H1 (cell line): ENCODE results near the gene DENND1A. TPM values are rescaled to one million over a fixed set of nuclear protein-coding genes. Genes with fewer than 3 reads are reported as not detected.

Experiments used
- CTCF ChIA-PET: fragments of 300-600 bp; sonication (Branson Sonifier 250); formaldehyde crosslinking; loops from one replicate; lab custom pipeline; 2021; ENCODE audit not compliant: partially characterized antibody; lab: Charles Lee
- POLR2A ChIA-PET: fragments of 300-600 bp; sonication (Branson Sonifier 250); formaldehyde crosslinking; loops from one replicate; lab custom pipeline; 2021; ENCODE audit warnings: inconsistent platforms; ENCODE audit not compliant: partially characterized antibody; lab: Charles Lee
- DNase-seq, 2 experiments: peaks; one replicate each; pipeline versions ENCODE4 v3.0.0 to v3.0.0-alpha.2; 2010 to 2022; ENCODE audit warnings: low spot score in 2 of 2, low read depth in 1 of 2, mixed read lengths in 1 of 2
- FAIRE-seq: peaks from 2 replicates; lab custom pipeline; 2011; peaks lifted over from hg19 to GRCh38; lab: Jason Lieb, UNC
- H2AFZ ChIP-seq: 2 replicates; pipeline ENCODE4 v1.8.1; 2012; ENCODE audit warnings: low read length, inconsistent platforms
- H2AK5ac ChIP-seq: 2 replicates; pipeline ENCODE4 v1.6.1; 2013; ENCODE audit warnings: low read depth, low read length
- H2BK120ac ChIP-seq: replicated peaks from 2 replicates; pipeline ENCODE3; 2013; ENCODE audit warnings: low read depth, low read length, inconsistent platforms
- H2BK12ac ChIP-seq: 2 replicates; pipeline ENCODE4 v1.6.1; 2013; ENCODE audit warnings: low read depth, low read length
- H2BK15ac ChIP-seq: 2 replicates; pipeline ENCODE4 v1.6.1; 2013; ENCODE audit warnings: low read length
- H2BK20ac ChIP-seq: 2 replicates; pipeline ENCODE4 v1.6.1; 2013; ENCODE audit warnings: low read length
- H2BK5ac ChIP-seq: 2 replicates; pipeline ENCODE4 v1.6.1; 2013; ENCODE audit warnings: low read depth, low read length
- H3K14ac ChIP-seq: 2 replicates; pipeline ENCODE4 v1.6.1; 2013; ENCODE audit warnings: inconsistent platforms; ENCODE audit not compliant: insufficient read length
- H3K18ac ChIP-seq: 2 replicates; pipeline ENCODE4 v1.6.1; 2013; ENCODE audit warnings: low read length; ENCODE audit errors: extremely low read depth
- H3K23ac ChIP-seq: 2 replicates; pipeline ENCODE4 v1.6.1; 2013; ENCODE audit warnings: inconsistent platforms; ENCODE audit not compliant: insufficient read length
- H3K23me2 ChIP-seq: 2 replicates; pipeline ENCODE4 v1.6.1; 2013; ENCODE audit warnings: low read depth, low read length
- H3K27ac ChIP-seq: 2 replicates; pipeline ENCODE4 v1.6.1; 2011; ENCODE audit warnings: low read depth, low read length, inconsistent platforms
- H3K27me3 ChIP-seq, 4 experiments: replicated peaks in 1 of 4; 1 replicate in 1 of 4; 2 replicates in 3 of 4; pipeline versions ENCODE4 v1.6.1 to v1.8.1; 2011 to 2013; ENCODE audit warnings: low read length in 3 of 4, mild to moderate bottlenecking in 3 of 4, inconsistent platforms in 2 of 4, mixed read lengths in 2 of 4, moderate library complexity in 1 of 4; ENCODE audit not compliant: control insufficient read depth in 3 of 4, insufficient read depth in 3 of 4; ENCODE audit errors: extremely low read depth in 1 of 4
- H3K36me3 ChIP-seq, 4 experiments: 2 replicates each; pipeline versions ENCODE4 v1.6.1 to v1.8.1; 2011 to 2013; ENCODE audit warnings: mild to moderate bottlenecking in 4 of 4, low read length in 3 of 4, moderate library complexity in 2 of 4, control low read depth in 1 of 4, inconsistent platforms in 1 of 4; ENCODE audit not compliant: insufficient read depth in 4 of 4, control insufficient read depth in 2 of 4
- H3K4ac ChIP-seq: replicated peaks from 2 replicates; pipeline ENCODE3; 2013; ENCODE audit warnings: low read length, low read depth, mixed read lengths, inconsistent platforms; ENCODE audit not compliant: insufficient read length
- H3K4me1 ChIP-seq, 4 experiments: replicated peaks in 1 of 4; 1 replicate in 1 of 4; 2 replicates in 3 of 4; pipeline versions ENCODE4 v1.6.1 to v1.8.1; 2011 to 2013; ENCODE audit warnings: low read length in 3 of 4, inconsistent platforms in 2 of 4, mixed read lengths in 1 of 4; ENCODE audit not compliant: insufficient read depth in 4 of 4, control insufficient read depth in 3 of 4
- H3K4me2 ChIP-seq, 2 experiments: 2 replicates each; pipeline versions ENCODE4 v1.6.1 to v1.8.1; 2011 to 2013; ENCODE audit warnings: low read depth in 2 of 2, low read length in 2 of 2, control low read depth in 1 of 2, inconsistent platforms in 1 of 2, mild to moderate bottlenecking in 1 of 2; ENCODE audit not compliant: insufficient read depth in 1 of 2
- H3K4me3 ChIP-seq, 4 experiments: fragments of 200-600, 300-600 bp in 1 of 4; sonication (generic), shearing (Covaris generic), sonication (Bioruptor Twin) in 1 of 4; 2 replicates each; pipeline versions ENCODE4 v1.5.1 to v1.8.1; 2011 to 2016; ENCODE audit warnings: low read length in 4 of 4, low read depth in 3 of 4, control low read depth in 2 of 4, inconsistent platforms in 2 of 4, mild to moderate bottlenecking in 2 of 4, mixed read lengths in 1 of 4, moderate library complexity in 1 of 4; ENCODE audit not compliant: insufficient read depth in 2 of 4; ENCODE audit errors: extremely low read depth in 1 of 4
- H3K56ac ChIP-seq: replicated peaks from 2 replicates; pipeline ENCODE3; 2013; ENCODE audit warnings: low read depth, mild to moderate bottlenecking, mixed read lengths, low read length, inconsistent platforms; ENCODE audit not compliant: insufficient read length
- H3K79me1 ChIP-seq: 2 replicates; pipeline ENCODE4 v1.6.1; 2013; ENCODE audit warnings: low read depth, low read length, control low read depth
- H3K79me2 ChIP-seq, 2 experiments: 2 replicates each; pipeline versions ENCODE4 v1.6.1 to v1.8.1; 2012 to 2013; ENCODE audit warnings: low read length in 2 of 2, mild to moderate bottlenecking in 2 of 2, inconsistent platforms in 1 of 2; ENCODE audit not compliant: insufficient read depth in 2 of 2, control insufficient read depth in 1 of 2
- H3K9ac ChIP-seq, 4 experiments: replicated peaks in 1 of 4; 1 replicate in 1 of 4; 2 replicates in 3 of 4; pipeline versions ENCODE4 v1.6.1 to v1.8.1; 2011 to 2013; ENCODE audit warnings: low read depth in 3 of 4, low read length in 3 of 4, control low read depth in 2 of 4, mild to moderate bottlenecking in 2 of 4, moderate library complexity in 2 of 4, inconsistent platforms in 1 of 4; ENCODE audit errors: extremely low read depth in 1 of 4
- H3K9me3 ChIP-seq, 2 experiments: 2 replicates each; pipeline versions ENCODE4 v1.6.1 to v1.8.1; 2012 to 2013; ENCODE audit warnings: mild to moderate bottlenecking in 2 of 2, moderate library complexity in 2 of 2, control low read depth in 1 of 2, inconsistent platforms in 1 of 2, low read depth in 1 of 2, low read length in 1 of 2, mixed read lengths in 1 of 2; ENCODE audit not compliant: insufficient read depth in 2 of 2
- H4K20me1 ChIP-seq, 2 experiments: replicated peaks in 1 of 2; 2 replicates each; pipeline versions ENCODE3 to v1.8.1; 2011 to 2013; ENCODE audit warnings: inconsistent platforms in 2 of 2, low read length in 2 of 2, mild to moderate bottlenecking in 1 of 2; ENCODE audit not compliant: insufficient read depth in 2 of 2, control insufficient read depth in 1 of 2
- H4K5ac ChIP-seq: 2 replicates; pipeline ENCODE4 v1.6.1; 2013; ENCODE audit warnings: low read length, low read depth, mixed read lengths, inconsistent platforms; ENCODE audit not compliant: insufficient read length
- H4K8ac ChIP-seq: 2 replicates; pipeline ENCODE4 v1.8.0; 2013; ENCODE audit warnings: mild to moderate bottlenecking, moderate library complexity, low read length, inconsistent platforms; ENCODE audit not compliant: insufficient read depth; ENCODE audit errors: extremely low read depth
- H4K91ac ChIP-seq: replicated peaks from 2 replicates; pipeline ENCODE3; 2013; ENCODE audit warnings: low read length, mixed read lengths, inconsistent platforms; ENCODE audit not compliant: insufficient read length
- ASH2L ChIP-seq: fragments of 200-600, 300-600 bp; sonication (generic); IDR thresholded peaks from one replicate; pipeline ENCODE4 v1.7.1; 2017; ENCODE audit warnings: low read length
- ATF3 ChIP-seq: IDR thresholded peaks from 2 replicates; pipeline ENCODE4 v1.6.1; 2011; ENCODE audit warnings: low read depth, mild to moderate bottlenecking, low read length; ENCODE audit not compliant: insufficient read depth
- BRCA1 ChIP-seq: IDR thresholded peaks from 2 replicates; pipeline ENCODE4 v1.6.1; 2012; ENCODE audit warnings: low read depth, low read length, improper control_type of control experiment
- CEBPB ChIP-seq: IDR thresholded peaks from 2 replicates; pipeline ENCODE4 v1.6.1; 2012; ENCODE audit warnings: low read depth, low read length
- KDM1A ChIP-seq: fragments of 200-600, 300-600 bp; sonication (generic); IDR thresholded peaks from 2 replicates; pipeline ENCODE4 v1.7.1; 2016; ENCODE audit warnings: mild to moderate bottlenecking, low read length, borderline replicate concordance
- NANOG ChIP-seq: IDR thresholded peaks from 2 replicates; pipeline ENCODE4 v1.6.1; 2011; ENCODE audit warnings: low read length, low read depth, mild to moderate bottlenecking, inconsistent platforms; ENCODE audit not compliant: insufficient read depth, poor library complexity, severe bottlenecking
- RFX5 ChIP-seq: IDR thresholded peaks from 2 replicates; pipeline ENCODE4 v1.6.1; 2011; ENCODE audit warnings: low read depth, low read length, improper control_type of control experiment, borderline replicate concordance
- RXRA ChIP-seq: IDR thresholded peaks from 2 replicates; pipeline ENCODE4 v1.6.1; 2011; ENCODE audit warnings: low read depth, mild to moderate bottlenecking, low read length, moderate library complexity; ENCODE audit not compliant: insufficient read depth
- SP4 ChIP-seq: IDR thresholded peaks from 2 replicates; pipeline ENCODE4 v1.6.1; 2012; ENCODE audit warnings: low read length, inconsistent platforms
- TAF7 ChIP-seq: optimal IDR thresholded peaks from 2 replicates; pipeline ENCODE3; 2011; ENCODE audit warnings: low read depth, mild to moderate bottlenecking, inconsistent platforms, low read length, moderate library complexity, borderline replicate concordance
- WGBS, 2 experiments: shearing (Covaris generic) in 1 of 2; methylation state at CpG; one replicate each; pipeline versions ENCODE4 v1.1.6 to v1.1.7; 2013 to 2015; ENCODE audit warnings: low lambda C conversion rate in 2 of 2, mixed read lengths in 2 of 2, inconsistent platforms in 1 of 2, low coverage in 1 of 2, missing lambda C conversion rate in 1 of 2; ENCODE audit not compliant: insufficient replicate concordance in 2 of 2, insufficient coverage in 1 of 2, insufficient read length in 1 of 2; ENCODE audit errors: extremely low coverage in 1 of 2, missing lambda C conversion rate in 1 of 2; 5-methylcytosine and 5-hydroxymethylcytosine counted together
- polyA plus RNA-seq, 7 experiments: library from polyadenylated mRNA; depleted of rRNA in 3 of 7; stranded (reverse) in 5 of 7; unstranded in 2 of 7; fragments of >200 nt in 5 of 7; fragments of 200-250 nt in 2 of 7; gene quantifications; 1 replicate in 5 of 7; 2 replicates in 1 of 7; 4 replicates in 1 of 7; pipeline versions ENCODE4 v1.2.1 to v1.2.3, GENCODE V29; 2011 to 2013; ENCODE audit warnings: missing spikeins in 2 of 7, mixed read lengths in 2 of 7
- total RNA-seq: library from RNA; stranded (reverse); fragmentation: NEBNext Ultra II Directional; extraction: Animal tissue kit (Norgen Biotek cat#: 25700); gene quantifications from 2 replicates; pipeline ENCODE4 v1.2.1, GENCODE V29; 2021

DENND1A gene
- total and polyA plus RNA-seq, 2 of the 8 experiments (the other 6 are each of a cell fraction or from before 2014, with no cell fraction given), result 24.1 to 26.4 TPM

DNA sequence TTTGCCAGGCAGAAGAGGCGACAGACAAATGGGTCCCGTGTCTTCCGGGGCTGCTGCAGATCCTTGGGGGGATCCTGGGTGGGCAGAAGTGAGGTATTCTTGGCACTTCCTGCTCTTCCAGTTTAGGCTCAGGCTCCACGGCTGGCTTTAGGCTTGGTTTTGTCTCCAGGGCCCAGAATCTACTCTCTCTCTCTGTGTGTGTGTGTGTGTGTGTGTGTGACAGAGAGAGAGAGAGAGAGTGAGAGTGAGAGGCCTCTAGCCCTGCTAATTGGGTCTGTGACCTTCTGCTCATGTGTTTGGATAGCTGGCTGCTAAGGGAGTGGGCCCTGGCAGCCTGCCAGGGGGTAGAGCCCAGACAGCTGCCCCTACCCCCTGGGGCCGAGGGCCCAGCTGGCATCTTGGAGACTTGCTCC lies 534.6 kb downstream of the DENND1A start:
- Histone ChIP-seq H3K79me1 (no peaks in the 10 kb centered on the region), H2AFZ (no peak overlapping the region), H3K23me2 (no peaks in the 10 kb centered on the region; the same call in 1 of the 2 replicates), H2BK120ac (no peak overlapping the region), H2AK5ac (no peak overlapping the region), H3K79me2 (no peaks in the 10 kb centered on the region), H4K20me1 (no peaks in the 10 kb centered on the region), H3K27me3 (no peaks in the 10 kb centered on the region; a peak in 2 of 7 replicates), H2BK15ac (no peak overlapping the region), H3K9me3 (no peaks in the 10 kb centered on the region; a peak in 1 of 4 replicates), H3K36me3 (no peaks in the 10 kb centered on the region), H3K9ac (no peak overlapping the region), H4K91ac (no peak overlapping the region), H3K4me1 (peaks cover 0 to 15% (median 3%) of the 10 kb centered on the region in 4 experiments; a peak in 4 of 7 replicates), H2BK12ac (no peak overlapping the region)
- POLR2A ChIA-PET, result interaction anchor here (1.1 kb wide), 1 partner anchor 10 kb away, joined by 3 read pairs; no protein-coding TSS in a partner anchor
- no peak for FAIRE-seq
- WGBS, 2 experiments, result 85% methylated on average over 5 of the region's 5 CpGs; no CpG with 5 or more reads in 1 of the 2 experiments
- no peak for TF ChIP-seq ATF3
- TF ChIP-seq SP4, result no peak
- TF ChIP-seq RFX5, result no peak
- TF ChIP-seq NANOG, result no peak
- TF ChIP-seq BRCA1, result no peak
- no peak for TF ChIP-seq CEBPB
- no peak for TF ChIP-seq RXRA
- TF ChIP-seq KDM1A, result no peak
- no peak for TF ChIP-seq TAF7
- TF ChIP-seq ASH2L, result no peak
- TF ChIP-seq, all 59 proteins: peak for 0
- H3K4me2 ChIP-seq, result no peak overlapping the region
- DNase-seq, result no peak
- no peak overlapping the region; the same call in 1 of the 2 replicates for H2BK5ac ChIP-seq
- H3K56ac ChIP-seq, result no peak overlapping the region
- no peak overlapping the region for H3K18ac ChIP-seq
- H4K8ac ChIP-seq, result no peak overlapping the region
- no peak overlapping the region for H3K23ac ChIP-seq
- no peak overlapping the region for H3K27ac ChIP-seq
- no peak overlapping the region for H3K14ac ChIP-seq
- H3K4ac ChIP-seq, result no peak overlapping the region
- no peak overlapping the region for H3K4me3 ChIP-seq
- no peak overlapping the region for H2BK20ac ChIP-seq
- CTCF ChIA-PET, result interaction anchor here (1.0 to 29.0 kb wide), 4 partner anchors 10 to 37 kb away, joined by 3 to 668 read pairs (median 6); partner anchors contain the start of gene CRB2
- no peak overlapping the region for H4K5ac ChIP-seq
